ENCODE data around the gene KREMEN1.

KREMEN1 gene

GRCh38 chr22:29167032-29167911, 94.4 kb downstream of the KREMEN1 start:
- no peaks in the 10 kb centered on the region for H3K36me3 ChIP-seq (ENCODE audit: insufficient read depth, low read length)
- peaks cover 3% of the 10 kb centered on the region for H3K9me3 ChIP-seq (ENCODE audit: low read length)
- no peaks in the 10 kb centered on the region for H3K27me3 ChIP-seq (ENCODE audit: insufficient read depth, low read length)
- no peak overlapping the region for H3K4me3 ChIP-seq (ENCODE audit: low read length)
- H3K4me1 ChIP-seq (ENCODE audit: insufficient read depth, low read length): no peaks in the 10 kb centered on the region
- no peak overlapping the region for H2AFZ ChIP-seq (ENCODE audit: low read depth, low read length)

DNA sequence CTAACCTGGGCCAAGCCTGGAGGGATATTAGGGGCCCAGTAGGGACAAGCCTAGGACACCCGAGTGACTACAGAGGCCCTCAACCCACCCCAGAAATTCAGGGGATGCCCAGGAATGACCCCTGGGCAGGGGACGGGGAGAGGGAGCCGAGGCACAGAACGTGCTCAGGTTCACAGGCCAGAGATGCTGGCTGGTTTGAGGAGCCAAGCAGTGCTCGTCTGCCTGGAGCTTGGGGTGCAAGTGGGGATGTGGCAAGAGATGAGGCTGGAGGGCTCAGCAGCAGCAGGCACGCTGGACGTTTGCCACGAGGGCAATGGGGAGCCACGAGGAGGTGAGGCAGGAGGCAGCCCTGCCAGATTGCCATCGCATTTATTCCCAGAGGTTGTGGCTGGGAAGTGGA, 98.9 kb downstream of the KREMEN1 start:
- Histone ChIP-seq H3K27me3 (ENCODE audit: insufficient read depth, low read length) (no peaks in the 10 kb centered on the region), H3K36me3 (ENCODE audit: insufficient read depth, low read length) (no peaks in the 10 kb centered on the region), H2AFZ (ENCODE audit: low read depth, low read length) (no peak overlapping the region), H3K9me3 (ENCODE audit: low read length) (peaks cover 6% of the 10 kb centered on the region), H3K4me1 (ENCODE audit: insufficient read depth, low read length) (no peaks in the 10 kb centered on the region), H3K4me3 (ENCODE audit: low read length) (no peak overlapping the region)

GRCh38 chr22:29172216-29172615, 99.4 kb downstream of the KREMEN1 start:
- H3K4me3 ChIP-seq (ENCODE audit: low read length): no peak overlapping the region
- no peaks in the 10 kb centered on the region for H3K36me3 ChIP-seq (ENCODE audit: insufficient read depth, low read length)
- no peaks in the 10 kb centered on the region for H3K27me3 ChIP-seq (ENCODE audit: insufficient read depth, low read length)
- H3K9me3 ChIP-seq (ENCODE audit: low read length): peaks cover 6% of the 10 kb centered on the region
- no peak overlapping the region for H2AFZ ChIP-seq (ENCODE audit: low read depth, low read length)
- no peaks in the 10 kb centered on the region for H3K4me1 ChIP-seq (ENCODE audit: insufficient read depth, low read length)

DNA sequence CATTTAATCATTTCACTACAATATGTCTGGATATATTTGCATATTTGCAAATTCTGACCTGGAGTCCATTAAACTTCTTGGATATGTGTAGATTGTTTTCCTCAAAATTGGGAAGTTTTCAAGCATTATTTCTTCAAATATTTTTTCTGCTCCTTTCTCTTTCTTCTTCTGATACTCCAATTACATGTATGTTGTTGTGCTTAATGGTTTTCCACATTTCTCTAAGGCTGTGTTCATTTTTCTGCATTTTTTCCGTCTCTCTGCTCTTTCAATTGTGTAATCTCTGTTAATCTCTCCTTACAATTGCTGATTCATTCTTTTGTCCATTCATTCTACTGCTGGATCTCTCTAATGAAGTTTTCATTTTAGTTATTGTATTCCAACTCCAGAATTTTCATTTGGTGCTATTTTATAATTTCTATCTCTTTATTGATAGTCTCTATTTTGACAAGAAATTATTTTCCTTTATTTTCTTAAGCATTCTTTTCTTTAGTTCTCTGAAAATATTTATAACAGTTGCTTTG, 102.5 kb downstream of the KREMEN1 start:
- no peaks in the 10 kb centered on the region for H3K27me3 ChIP-seq (ENCODE audit: insufficient read depth, low read length)
- no peaks in the 10 kb centered on the region for H3K36me3 ChIP-seq (ENCODE audit: insufficient read depth, low read length)
- no peak overlapping the region for H3K4me3 ChIP-seq (ENCODE audit: low read length)
- no peak overlapping the region for H2AFZ ChIP-seq (ENCODE audit: low read depth, low read length)
- H3K9me3 ChIP-seq (ENCODE audit: low read length): peaks cover 6% of the 10 kb centered on the region
- no peaks in the 10 kb centered on the region for H3K4me1 ChIP-seq (ENCODE audit: insufficient read depth, low read length)

- H3K4me1 ChIP-seq (ENCODE audit: insufficient read depth, low read length): peaks cover 7% of the 10 kb centered on the region
- H3K27me3 ChIP-seq (ENCODE audit: insufficient read depth, low read length): no peaks in the 10 kb centered on the region
- no peaks in the 10 kb centered on the region for H3K36me3 ChIP-seq (ENCODE audit: insufficient read depth, low read length)
- H2AFZ ChIP-seq (ENCODE audit: low read depth, low read length): no peak overlapping the region
- no peak overlapping the region for H3K4me3 ChIP-seq (ENCODE audit: low read length)
- no peaks in the 10 kb centered on the region for H3K9me3 ChIP-seq (ENCODE audit: low read length)
These were observed 111.4 kb downstream of the KREMEN1 start for GRCh38 chr22:29183971-29184848.

DNA sequence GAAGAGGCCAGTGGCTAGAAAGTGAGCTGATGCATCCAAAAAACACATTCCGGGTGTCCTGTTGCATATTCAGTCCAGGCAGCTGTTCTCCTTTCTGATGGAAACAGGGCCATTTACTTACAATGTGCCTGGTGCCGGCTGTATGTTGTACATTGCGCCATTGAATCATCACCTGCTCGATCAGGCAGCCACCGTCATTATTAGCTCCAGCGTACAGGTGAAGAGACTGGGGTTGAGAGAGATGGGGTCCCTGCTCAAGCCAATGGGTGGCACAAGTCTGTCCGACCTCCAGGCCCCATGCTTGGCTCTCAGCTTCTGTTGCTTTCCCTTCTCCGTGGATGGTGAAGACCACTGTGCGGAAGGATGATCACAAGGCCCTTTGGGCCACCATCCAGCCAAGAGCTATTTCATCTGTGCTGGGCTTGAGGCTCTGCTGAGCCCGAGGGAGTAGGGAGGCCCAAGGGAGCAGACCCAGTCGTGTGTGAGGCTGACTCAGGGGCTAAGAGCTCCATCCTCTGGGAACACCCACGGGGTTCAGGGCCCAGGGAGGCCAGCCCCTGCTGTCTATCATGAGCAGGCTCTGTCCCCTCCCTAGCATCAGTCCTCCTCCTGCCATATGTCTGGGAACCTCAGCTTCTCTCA, 112.1 kb downstream of the KREMEN1 start:
- no peaks in the 10 kb centered on the region for H3K36me3 ChIP-seq (ENCODE audit: insufficient read depth, low read length)
- no peak overlapping the region for H3K4me3 ChIP-seq (ENCODE audit: low read length)
- H3K4me1 ChIP-seq (ENCODE audit: insufficient read depth, low read length): peaks cover 7% of the 10 kb centered on the region
- no peak overlapping the region for H2AFZ ChIP-seq (ENCODE audit: low read depth, low read length)
- no peaks in the 10 kb centered on the region for H3K27me3 ChIP-seq (ENCODE audit: insufficient read depth, low read length)
- no peaks in the 10 kb centered on the region for H3K9me3 ChIP-seq (ENCODE audit: low read length)

GRCh38 chr22:29186302-29186701, 113.5 kb downstream of the KREMEN1 start:
- Histone ChIP-seq H2AFZ (ENCODE audit: low read depth, low read length) (no peak overlapping the region), H3K36me3 (ENCODE audit: insufficient read depth, low read length) (no peaks in the 10 kb centered on the region), H3K27me3 (ENCODE audit: insufficient read depth, low read length) (no peaks in the 10 kb centered on the region), H3K4me3 (ENCODE audit: low read length) (no peak overlapping the region), H3K4me1 (ENCODE audit: insufficient read depth, low read length) (peaks cover 7% of the 10 kb centered on the region), H3K9me3 (ENCODE audit: low read length) (no peaks in the 10 kb centered on the region)

GRCh38 chr22:29187831-29188230, 115.0 kb downstream of the KREMEN1 start:
- Histone ChIP-seq H3K36me3 (ENCODE audit: insufficient read depth, low read length) (no peaks in the 10 kb centered on the region), H3K27me3 (ENCODE audit: insufficient read depth, low read length) (no peaks in the 10 kb centered on the region), H2AFZ (ENCODE audit: low read depth, low read length) (no peak overlapping the region), H3K4me3 (ENCODE audit: low read length) (no peak overlapping the region), H3K9me3 (ENCODE audit: low read length) (no peaks in the 10 kb centered on the region), H3K4me1 (ENCODE audit: insufficient read depth, low read length) (peaks cover 10% of the 10 kb centered on the region)

DNA sequence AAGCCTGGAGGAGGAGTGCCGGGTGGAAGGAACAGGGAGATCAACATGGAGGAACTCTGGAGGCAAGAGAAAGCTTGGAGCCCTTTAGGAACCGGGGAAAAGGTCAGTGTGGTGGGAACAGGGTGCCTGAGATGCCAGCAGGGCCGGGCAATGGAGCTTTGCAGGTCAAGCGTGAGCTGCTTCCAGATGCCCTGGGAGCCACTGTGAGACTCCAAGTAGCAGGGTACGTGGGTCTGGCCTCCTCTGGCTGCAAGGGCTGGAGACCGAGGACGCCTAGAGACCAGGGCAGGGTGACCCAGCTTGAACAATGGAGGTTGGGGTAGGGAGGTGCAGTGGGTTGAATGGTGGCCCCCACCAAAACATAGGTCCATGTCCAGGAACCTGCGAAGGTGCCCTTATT, 117.2 kb downstream of the KREMEN1 start:
- Histone ChIP-seq H3K9me3 (ENCODE audit: low read length) (no peaks in the 10 kb centered on the region), H3K27me3 (ENCODE audit: insufficient read depth, low read length) (no peaks in the 10 kb centered on the region)

DNA sequence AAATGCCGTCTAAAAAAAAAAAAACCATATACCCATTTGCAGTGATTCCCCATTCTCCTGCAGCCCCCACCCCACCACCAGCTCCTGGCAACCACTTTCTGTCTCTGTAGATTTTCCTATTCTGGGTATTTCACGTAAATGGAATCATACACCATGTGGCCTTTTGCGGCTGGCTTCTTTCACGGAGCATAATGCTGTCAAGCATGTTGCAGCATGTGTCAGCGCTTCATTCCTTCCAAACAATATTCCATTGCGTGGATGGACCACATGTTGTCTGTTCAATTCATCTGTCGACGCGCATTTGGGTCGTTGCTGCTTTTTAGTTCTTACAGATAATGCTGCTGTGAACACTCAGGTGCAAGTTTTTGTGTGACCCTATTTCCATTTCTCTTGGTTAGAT, 118.1 kb downstream of the KREMEN1 start:
- H3K4me1 ChIP-seq (ENCODE audit: insufficient read depth, low read length): peaks cover 11% of the 10 kb centered on the region
- H3K9me3 ChIP-seq (ENCODE audit: low read length): no peaks in the 10 kb centered on the region
- H2AFZ ChIP-seq (ENCODE audit: low read depth, low read length): no peak overlapping the region
- H3K27me3 ChIP-seq (ENCODE audit: insufficient read depth, low read length): no peaks in the 10 kb centered on the region
- H3K36me3 ChIP-seq (ENCODE audit: insufficient read depth, low read length): no peaks in the 10 kb centered on the region
- H3K4me3 ChIP-seq (ENCODE audit: low read length): no peak overlapping the region

More for the DNA sequence above, 117.2 kb downstream of the KREMEN1 start:
- no peak overlapping the region for H2AFZ ChIP-seq (ENCODE audit: low read depth, low read length)
- peaks cover 3% of the 10 kb centered on the region for H3K4me1 ChIP-seq (ENCODE audit: insufficient read depth, low read length)
- no peak overlapping the region for H3K4me3 ChIP-seq (ENCODE audit: low read length)
- H3K36me3 ChIP-seq (ENCODE audit: insufficient read depth, low read length): no peaks in the 10 kb centered on the region

DNA sequence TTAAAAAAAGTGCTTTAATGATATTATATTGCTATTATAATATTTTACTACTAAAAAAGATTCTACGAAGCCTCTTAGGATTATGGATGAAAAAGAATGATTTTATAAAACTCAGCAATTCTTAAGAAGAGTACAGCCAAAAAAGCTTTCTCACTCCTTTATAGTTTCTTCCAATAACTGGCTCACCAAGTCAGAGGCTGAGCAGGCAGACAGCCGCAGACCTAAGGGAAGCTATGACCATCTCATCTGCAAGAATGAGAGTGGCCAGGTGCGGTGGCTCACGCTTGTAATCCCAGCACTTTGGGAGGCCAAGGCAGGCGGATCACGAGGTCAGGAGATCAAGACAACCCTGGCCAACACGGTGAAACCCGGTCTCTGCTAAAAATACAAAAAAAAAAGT, 120.2 kb downstream of the KREMEN1 start:
- Histone ChIP-seq H2AFZ (ENCODE audit: low read depth, low read length) (no peak overlapping the region), H3K36me3 (ENCODE audit: insufficient read depth, low read length) (no peaks in the 10 kb centered on the region), H3K27me3 (ENCODE audit: insufficient read depth, low read length) (no peaks in the 10 kb centered on the region), H3K9me3 (ENCODE audit: low read length) (no peaks in the 10 kb centered on the region), H3K4me1 (ENCODE audit: insufficient read depth, low read length) (peaks cover 14% of the 10 kb centered on the region), H3K4me3 (ENCODE audit: low read length) (no peak overlapping the region)

- Histone ChIP-seq H3K4me3 (ENCODE audit: low read length) (no peak overlapping the region), H3K4me1 (ENCODE audit: insufficient read depth, low read length) (peaks cover 14% of the 10 kb centered on the region), H2AFZ (ENCODE audit: low read depth, low read length) (no peak overlapping the region), H3K9me3 (ENCODE audit: low read length) (no peaks in the 10 kb centered on the region), H3K36me3 (ENCODE audit: insufficient read depth, low read length) (no peaks in the 10 kb centered on the region), H3K27me3 (ENCODE audit: insufficient read depth, low read length) (no peaks in the 10 kb centered on the region)
These were observed 121.3 kb downstream of the KREMEN1 start for GRCh38 chr22:29194184-29194583.
